ENCODE data around the gene PCNA.
"Not testable (repeated sequence)": the region's sequence is repeated elsewhere in the genome, so short reads cannot be mapped to it uniquely, and the experiment has no call there.

PCNA gene

GRCh38 chr20:5109276-5109675 is 10.5 kb downstream of the PCNA start:
- no peaks in the 10 kb centered on the region for H3K27me3 ChIP-seq
- no peaks in the 10 kb centered on the region for H3K9me3 ChIP-seq
- H3K27ac ChIP-seq = no peak overlapping the region
- H3K36me3 ChIP-seq = peaks cover 26 to 65% (median 48%) of the 10 kb centered on the region in 3 donors
- intact Hi-C loops (cut with DNase I; ENCODE audit: low total_unique reads) = no loop called here
- H3K4me3 ChIP-seq = no peak overlapping the region
- H3K4me1 ChIP-seq = peaks cover 0 to 12% (median 7%) of the 10 kb centered on the region in 4 donors
- no peak for DNase-seq
- TF ChIP-seq, protein P1, sequence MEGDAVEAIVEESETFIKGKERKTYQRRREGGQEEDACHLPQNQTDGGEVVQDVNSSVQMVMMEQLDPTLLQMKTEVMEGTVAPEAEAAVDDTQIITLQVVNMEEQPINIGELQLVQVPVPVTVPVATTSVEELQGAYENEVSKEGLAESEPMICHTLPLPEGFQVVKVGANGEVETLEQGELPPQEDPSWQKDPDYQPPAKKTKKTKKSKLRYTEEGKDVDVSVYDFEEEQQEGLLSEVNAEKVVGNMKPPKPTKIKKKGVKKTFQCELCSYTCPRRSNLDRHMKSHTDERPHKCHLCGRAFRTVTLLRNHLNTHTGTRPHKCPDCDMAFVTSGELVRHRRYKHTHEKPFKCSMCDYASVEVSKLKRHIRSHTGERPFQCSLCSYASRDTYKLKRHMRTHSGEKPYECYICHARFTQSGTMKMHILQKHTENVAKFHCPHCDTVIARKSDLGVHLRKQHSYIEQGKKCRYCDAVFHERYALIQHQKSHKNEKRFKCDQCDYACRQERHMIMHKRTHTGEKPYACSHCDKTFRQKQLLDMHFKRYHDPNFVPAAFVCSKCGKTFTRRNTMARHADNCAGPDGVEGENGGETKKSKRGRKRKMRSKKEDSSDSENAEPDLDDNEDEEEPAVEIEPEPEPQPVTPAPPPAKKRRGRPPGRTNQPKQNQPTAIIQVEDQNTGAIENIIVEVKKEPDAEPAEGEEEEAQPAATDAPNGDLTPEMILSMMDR (IDR thresholded peaks at IDR 0.05) = no peak

GRCh38 chr20:5104479-5104878 is 15.3 kb downstream of the PCNA start:
- TF ChIP-seq, protein P1 (IDR thresholded peaks at IDR 0.05) = no peak
- Histone ChIP-seq H3K4me3 (no peak overlapping the region), H3K36me3 (peaks cover 38 to 80% (median 69%) of the 10 kb centered on the region in 3 donors), H3K27ac (no peak overlapping the region), H3K9me3 (no peaks in the 10 kb centered on the region), H3K27me3 (no peaks in the 10 kb centered on the region), H3K4me1 (no peaks in the 10 kb centered on the region)
- intact Hi-C loops (cut with DNase I; ENCODE audit: low total_unique reads) = no loop called here
- no peak for DNase-seq

- peaks cover 26 to 79% (median 45%) of the 10 kb centered on the region in 3 donors for H3K36me3 ChIP-seq
- no peak overlapping the region for H3K4me3 ChIP-seq
- TF ChIP-seq, protein P1 (IDR thresholded peaks at IDR 0.05) = peak; percentile 85
- intact Hi-C loops (cut with DNase I; ENCODE audit: low total_unique reads) = no loop called here
- peak overlapping the region in 1 of 2 donors; percentile 3 for H3K27ac ChIP-seq
- peak; percentile 62 to 82 for DNase-seq
- no peaks in the 10 kb centered on the region for H3K4me1 ChIP-seq
- H3K27me3 ChIP-seq = no peaks in the 10 kb centered on the region
- no peaks in the 10 kb centered on the region for H3K9me3 ChIP-seq
Observed at GRCh38 chr20:5100684-5101347, 18.9 kb downstream of the PCNA start.

GRCh38 chr20:5099909-5100308 is 19.8 kb downstream of the PCNA start:
- H3K27me3 ChIP-seq; DNase-seq; intact Hi-C loops (cut with DNase I; ENCODE audit: low total_unique reads); H3K4me1 ChIP-seq; H3K4me3 ChIP-seq; H3K27ac ChIP-seq; H3K9me3 ChIP-seq: not testable (repeated sequence)
- peaks cover 16 to 70% (median 36%) of the 10 kb centered on the region in 3 donors for H3K36me3 ChIP-seq

DNA sequence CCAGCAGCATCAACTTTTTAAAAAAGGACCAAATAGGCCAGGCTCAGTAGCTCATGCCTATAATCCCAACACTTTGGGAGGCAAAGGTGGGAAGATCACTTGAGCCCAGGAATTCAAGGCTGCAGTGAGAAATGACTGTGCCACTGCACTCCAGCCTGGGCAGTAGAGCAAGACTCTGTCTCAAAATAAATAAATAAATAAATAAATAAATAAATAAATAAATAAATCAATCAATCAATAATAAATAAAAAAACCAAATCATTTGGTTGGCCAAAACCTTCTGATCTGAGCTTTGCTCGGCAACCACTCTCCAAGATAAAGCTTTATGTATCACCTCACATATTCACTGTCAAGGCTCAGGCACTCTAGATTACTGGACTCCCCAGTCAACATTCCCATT is 20.7 kb downstream of the PCNA start:
- H3K27ac ChIP-seq; intact Hi-C loops (cut with DNase I; ENCODE audit: low total_unique reads); H3K4me3 ChIP-seq; DNase-seq; H3K4me1 ChIP-seq; H3K9me3 ChIP-seq; H3K27me3 ChIP-seq: not testable (repeated sequence)
- H3K36me3 ChIP-seq = peaks cover 9 to 61% (median 27%) of the 10 kb centered on the region in 3 donors

DNA sequence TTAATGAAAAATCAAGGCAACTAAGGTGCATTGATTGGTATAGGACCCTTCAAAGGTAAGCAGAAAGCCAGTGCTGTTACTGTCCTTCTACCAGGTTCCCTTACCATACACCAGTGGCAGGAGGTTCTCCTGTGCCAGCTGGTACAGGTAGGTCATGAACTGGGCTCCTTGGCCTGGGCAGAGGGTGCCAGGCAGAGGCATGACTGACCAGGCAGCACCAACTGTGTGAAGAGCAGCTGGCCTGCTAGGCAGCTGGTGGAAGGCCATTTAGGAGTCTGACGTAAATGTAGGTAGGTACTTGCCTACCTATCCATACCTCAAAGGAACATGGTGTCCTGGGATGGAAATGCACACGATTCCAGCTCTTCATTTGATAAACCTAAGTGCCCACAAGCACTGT is 23.3 kb downstream of the PCNA start:
- Histone ChIP-seq H3K36me3 (peaks cover 5 to 53% (median 6%) of the 10 kb centered on the region in 3 donors), H3K4me1 (no peaks in the 10 kb centered on the region), H3K4me3 (no peak overlapping the region), H3K9me3 (no peaks in the 10 kb centered on the region), H3K27me3 (no peaks in the 10 kb centered on the region), H3K27ac (no peak overlapping the region)
- intact Hi-C loops (cut with DNase I; ENCODE audit: low total_unique reads) = no loop called here
- DNase-seq = no peak
- TF ChIP-seq, protein P1 (IDR thresholded peaks at IDR 0.05) = no peak
